Gastrocnemius medialis (tissue), 4 donors: ENCODE data around the gene CCDC30.

Experiments
- CTCF ChIP-seq, 5 experiments: fragments of 450-650 bp in 3 of 5; fragments of 200-600 bp in 2 of 5; sonication (generic) in 2 of 5; IDR thresholded peaks in 4 of 5; conservative IDR thresholded peaks in 1 of 5; 1 replicate in 4 of 5; 2 replicates in 1 of 5; pipeline ENCODE4 v1.5.1; 2016 to 2019; ENCODE audit warnings: antibody characterized with exemption in 5 of 5, mild to moderate bottlenecking in 3 of 5, moderate library complexity in 3 of 5
- POLR2A ChIP-seq, 2 donors: fragments of 450-650 bp; IDR thresholded peaks; one replicate each; pipeline ENCODE4 v1.6.1; 2017; ENCODE audit warnings: antibody characterized with exemption in 2 of 2, mild to moderate bottlenecking in 2 of 2, moderate library complexity in 2 of 2

- no peak for TF ChIP-seq CTCF (IDR thresholded peaks at IDR 0.05 in 4 of 5, conservative IDR thresholded peaks at IDR 0.05 in 1 of 5)
- no peak for TF ChIP-seq POLR2A (IDR thresholded peaks at IDR 0.05)
These were observed 66.7 kb downstream of the CCDC30 start for GRCh38 chr1:42529724-42530181.
